HEK293 (cell line): ENCODE data around the gene SIAE.

Source experiments
- CTCF ChIA-PET: fragments of 350-600 bp; formaldehyde crosslinking; extraction: SDS; loops from one replicate; lab custom pipeline; 2021; ENCODE audit warnings: antibody characterized with exemption; lab: Yijun Ruan, JAX
- POLR2A ChIA-PET: fragments of 300-600 bp; formaldehyde crosslinking; extraction: SDS; loops from one replicate; lab custom pipeline; 2020; ENCODE audit warnings: antibody characterized with exemption, inconsistent platforms; lab: Yijun Ruan, JAX
- H3K27ac ChIP-seq: fragments of 200-500 bp; sonication (Bioruptor generic); 2 replicates; pipeline ENCODE4 v1.5.1; 2014; ENCODE audit warnings: low read depth, low read length, control low read depth, inconsistent platforms; ENCODE audit errors: extremely low read depth
- H3K36me3 ChIP-seq, 2 experiments: fragments of 200-500 bp in 1 of 2; sonication (Bioruptor generic) in 1 of 2; 1 replicate in 1 of 2; 2 replicates in 1 of 2; pipeline ENCODE4 v1.5.1; 2014 to 2017; ENCODE audit warnings: inconsistent platforms in 2 of 2, low read length in 2 of 2; ENCODE audit not compliant: control insufficient read depth in 2 of 2, insufficient read depth in 1 of 2
- H3K4me1 ChIP-seq: fragments of 200-500 bp; sonication (Bioruptor generic); 2 replicates; pipeline ENCODE4 v1.5.1; 2014; ENCODE audit warnings: mild to moderate bottlenecking, low read length, inconsistent platforms; ENCODE audit not compliant: control insufficient read depth, insufficient read depth
- H3K4me3 ChIP-seq: 2 replicates; pipeline ENCODE4 v1.5.1; 2011; ENCODE audit warnings: low read depth, mild to moderate bottlenecking, control low read depth, low read length, moderate library complexity
- H3K9me3 ChIP-seq: fragments of 200-500 bp; sonication (Bioruptor generic); 2 replicates; pipeline ENCODE4 v1.5.1; 2014; ENCODE audit warnings: low read depth, low read length, inconsistent platforms; ENCODE audit not compliant: control insufficient read depth, insufficient read depth
- KLF10 ChIP-seq: fragments of 450-650 bp; IDR thresholded peaks from 2 replicates; pipeline ENCODE4 v1.5.1; 2018; ENCODE audit warnings: missing biosample characterization, mild to moderate bottlenecking, missing genetic modification characterization
- KLF8 ChIP-seq: fragments of 450-650 bp; formaldehyde crosslinking; IDR thresholded peaks from 2 replicates; pipeline ENCODE4 v1.5.1; 2016; ENCODE audit warnings: missing biosample characterization, missing genetic modification characterization
- SP7 ChIP-seq: fragments of 450-650 bp; formaldehyde crosslinking; IDR thresholded peaks from 2 replicates; pipeline ENCODE4 v1.5.1; 2016; ENCODE audit warnings: missing biosample characterization, missing genetic modification characterization
- ZBTB21 ChIP-seq: fragments of 450-650 bp; formaldehyde crosslinking; IDR thresholded peaks from 2 replicates; pipeline ENCODE4 v1.5.1; 2017; ENCODE audit warnings: missing biosample characterization, missing genetic modification characterization
- ZFP41 ChIP-seq: fragments of 450-650 bp; formaldehyde crosslinking; IDR thresholded peaks from 2 replicates; pipeline ENCODE4 v1.5.1; 2016; ENCODE audit warnings: missing biosample characterization, missing genetic modification characterization, borderline replicate concordance
- ZNF112 ChIP-seq: fragments of 450-650 bp; formaldehyde crosslinking; IDR thresholded peaks from 2 replicates; pipeline ENCODE4 v1.5.0; 2017; ENCODE audit warnings: missing biosample characterization, missing genetic modification characterization
- ZNF16 ChIP-seq: fragments of 450-650 bp; formaldehyde crosslinking; IDR thresholded peaks from 2 replicates; pipeline ENCODE4 v1.5.1; 2016; ENCODE audit warnings: low read depth, missing biosample characterization, missing genetic modification characterization
- ZNF214 ChIP-seq: fragments of 450-650 bp; formaldehyde crosslinking; IDR thresholded peaks from 2 replicates; pipeline ENCODE4 v1.5.1; 2017; ENCODE audit warnings: missing biosample characterization, mild to moderate bottlenecking, missing genetic modification characterization, borderline replicate concordance
- ZNF221 ChIP-seq: fragments of 450-650 bp; formaldehyde crosslinking; IDR thresholded peaks from 2 replicates; pipeline ENCODE4 v1.5.1; 2017; ENCODE audit warnings: missing biosample characterization, missing genetic modification characterization, borderline replicate concordance
- ZNF223 ChIP-seq: fragments of 450-650 bp; formaldehyde crosslinking; IDR thresholded peaks from 2 replicates; pipeline ENCODE4 v1.5.1; 2016; ENCODE audit warnings: missing biosample characterization, missing genetic modification characterization
- ZNF266 ChIP-seq: fragments of 450-650 bp; formaldehyde crosslinking; IDR thresholded peaks from 2 replicates; pipeline ENCODE4 v1.5.1; 2016; ENCODE audit warnings: missing biosample characterization, missing genetic modification characterization, low read depth
- ZNF416 ChIP-seq: fragments of 450-650 bp; formaldehyde crosslinking; IDR thresholded peaks from 2 replicates; pipeline ENCODE4 v1.5.1; 2016; ENCODE audit warnings: missing biosample characterization, missing genetic modification characterization
- ZNF473 ChIP-seq: fragments of 450-650 bp; formaldehyde crosslinking; IDR thresholded peaks from 2 replicates; pipeline ENCODE4 v1.5.1; 2017; ENCODE audit warnings: missing biosample characterization, missing genetic modification characterization
- ZNF544 ChIP-seq: fragments of 450-650 bp; formaldehyde crosslinking; IDR thresholded peaks from 2 replicates; pipeline ENCODE4 v1.5.0; 2017; ENCODE audit warnings: missing biosample characterization, missing genetic modification characterization
- ZNF707 ChIP-seq: fragments of 450-650 bp; formaldehyde crosslinking; IDR thresholded peaks from 2 replicates; pipeline ENCODE4 v1.5.1; 2016; ENCODE audit warnings: missing biosample characterization, missing genetic modification characterization
- ZSCAN23 ChIP-seq: fragments of 450-650 bp; formaldehyde crosslinking; IDR thresholded peaks from 2 replicates; pipeline ENCODE4 v1.5.1; 2016; ENCODE audit warnings: missing biosample characterization, missing genetic modification characterization
- TF ChIP-seq, protein P1 (sequence below): fragments of 450-650 bp; formaldehyde crosslinking; IDR thresholded peaks from 2 replicates; pipeline ENCODE4 v1.5.1; 2016; ENCODE audit warnings: missing biosample characterization, missing genetic modification characterization, borderline replicate concordance
- TF ChIP-seq, protein P2 (sequence below): fragments of 450-650 bp; formaldehyde crosslinking; IDR thresholded peaks from 2 replicates; pipeline ENCODE4 v1.5.1; 2016; ENCODE audit warnings: missing biosample characterization, missing genetic modification characterization
- TF ChIP-seq, protein P3 (sequence below): fragments of 450-650 bp; formaldehyde crosslinking; IDR thresholded peaks from 2 replicates; pipeline ENCODE4 v1.5.1; 2016; ENCODE audit warnings: missing biosample characterization, missing genetic modification characterization
- TF ChIP-seq, protein P4 (sequence below): fragments of 450-650 bp; formaldehyde crosslinking; IDR thresholded peaks from 2 replicates; pipeline ENCODE4 v1.5.1; 2016; ENCODE audit warnings: missing biosample characterization, missing genetic modification characterization

SIAE gene

DNA sequence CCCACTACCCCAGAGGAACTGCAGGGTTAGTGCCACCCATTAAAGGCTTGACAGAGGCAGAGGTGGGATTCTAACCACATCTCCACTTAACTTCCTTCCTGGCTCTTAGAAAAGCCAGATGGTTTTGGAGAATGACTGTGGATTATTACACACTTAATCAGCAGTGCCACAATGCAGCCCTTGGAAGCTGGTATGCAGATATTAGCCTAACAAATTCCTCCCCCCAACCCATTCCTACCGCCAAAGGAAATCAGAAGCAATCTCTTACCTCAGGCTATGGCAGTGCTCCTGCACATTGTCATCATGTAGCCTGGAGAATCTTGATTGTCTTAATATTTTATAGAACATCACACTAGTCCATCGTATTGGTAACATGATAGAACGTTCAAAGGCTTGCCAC lies 43.1 kb upstream of the SIAE start:
- CTCF ChIA-PET: interaction anchor here (0.6 to 1.7 kb wide), 3 partner anchors 29 to 1008 kb away, joined by 3 to 4 read pairs (median 3); no protein-coding TSS in a partner anchor
- POLR2A ChIA-PET: no interaction called here

DNA sequence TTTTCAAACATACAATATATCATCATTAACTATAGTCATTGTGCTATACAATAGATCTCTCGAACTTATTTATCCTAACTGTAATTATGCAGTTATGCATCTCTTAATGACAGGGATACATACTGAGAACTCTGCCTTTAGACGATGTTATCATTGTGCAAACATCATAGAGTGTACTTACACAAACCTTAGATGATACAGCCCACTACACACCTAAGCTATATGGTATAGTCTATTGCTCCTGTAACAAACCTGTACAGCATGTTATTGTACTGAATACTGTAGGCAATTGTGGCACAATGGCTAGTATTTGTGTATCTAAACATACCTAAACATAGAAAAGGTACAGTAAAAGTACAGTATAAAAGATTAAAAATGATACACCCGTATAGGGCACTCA lies 38.9 kb upstream of the SIAE start:
- TF ChIP-seq SP7 (0 out of 2 replicates have a peak, but pooled peaks have one; percentile 37), ZNF544 (tag by site-specific recombination) (no peak)
- TF ChIP-seq, all 188 proteins: peak for 1

More for the DNA sequence above, 43.1 kb upstream of the SIAE start:
- Histone ChIP-seq H3K9me3 (no peaks in the 10 kb centered on the region), H3K4me3 (no peak overlapping the region), H3K4me1 (no peaks in the 10 kb centered on the region), H3K36me3 (no peaks in the 10 kb centered on the region), H3K27ac (no peak overlapping the region)
- no peak for TF ChIP-seq ZNF214 (tag by site-specific recombination)
- no peak for TF ChIP-seq ZNF16 (tag by site-specific recombination)
- TF ChIP-seq, protein P1, sequence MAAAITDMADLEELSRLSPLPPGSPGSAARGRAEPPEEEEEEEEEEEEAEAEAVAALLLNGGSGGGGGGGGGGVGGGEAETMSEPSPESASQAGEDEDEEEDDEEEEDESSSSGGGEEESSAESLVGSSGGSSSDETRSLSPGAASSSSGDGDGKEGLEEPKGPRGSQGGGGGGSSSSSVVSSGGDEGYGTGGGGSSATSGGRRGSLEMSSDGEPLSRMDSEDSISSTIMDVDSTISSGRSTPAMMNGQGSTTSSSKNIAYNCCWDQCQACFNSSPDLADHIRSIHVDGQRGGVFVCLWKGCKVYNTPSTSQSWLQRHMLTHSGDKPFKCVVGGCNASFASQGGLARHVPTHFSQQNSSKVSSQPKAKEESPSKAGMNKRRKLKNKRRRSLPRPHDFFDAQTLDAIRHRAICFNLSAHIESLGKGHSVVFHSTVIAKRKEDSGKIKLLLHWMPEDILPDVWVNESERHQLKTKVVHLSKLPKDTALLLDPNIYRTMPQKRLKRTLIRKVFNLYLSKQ: no peak
- TF ChIP-seq KLF10 (tag by site-specific recombination): no peak
- no peak for TF ChIP-seq ZNF473 (tag by site-specific recombination)
- no peak for TF ChIP-seq ZNF266
- TF ChIP-seq KLF8 (tag by site-specific recombination): no peak
- TF ChIP-seq ZSCAN23 (tag by site-specific recombination): no peak
- TF ChIP-seq, protein P2, sequence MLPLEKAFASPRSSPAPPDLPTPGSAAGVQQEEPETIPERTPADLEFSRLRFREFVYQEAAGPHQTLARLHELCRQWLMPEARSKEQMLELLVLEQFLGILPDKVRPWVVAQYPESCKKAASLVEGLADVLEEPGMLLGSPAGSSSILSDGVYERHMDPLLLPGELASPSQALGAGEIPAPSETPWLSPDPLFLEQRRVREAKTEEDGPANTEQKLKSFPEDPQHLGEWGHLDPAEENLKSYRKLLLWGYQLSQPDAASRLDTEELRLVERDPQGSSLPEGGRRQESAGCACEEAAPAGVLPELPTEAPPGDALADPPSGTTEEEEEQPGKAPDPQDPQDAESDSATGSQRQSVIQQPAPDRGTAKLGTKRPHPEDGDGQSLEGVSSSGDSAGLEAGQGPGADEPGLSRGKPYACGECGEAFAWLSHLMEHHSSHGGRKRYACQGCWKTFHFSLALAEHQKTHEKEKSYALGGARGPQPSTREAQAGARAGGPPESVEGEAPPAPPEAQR: no peak
- no peak for TF ChIP-seq ZFP41 (tag by site-specific recombination)
- no peak for TF ChIP-seq ZNF112 (tag by site-specific recombination)
- TF ChIP-seq, protein P3, sequence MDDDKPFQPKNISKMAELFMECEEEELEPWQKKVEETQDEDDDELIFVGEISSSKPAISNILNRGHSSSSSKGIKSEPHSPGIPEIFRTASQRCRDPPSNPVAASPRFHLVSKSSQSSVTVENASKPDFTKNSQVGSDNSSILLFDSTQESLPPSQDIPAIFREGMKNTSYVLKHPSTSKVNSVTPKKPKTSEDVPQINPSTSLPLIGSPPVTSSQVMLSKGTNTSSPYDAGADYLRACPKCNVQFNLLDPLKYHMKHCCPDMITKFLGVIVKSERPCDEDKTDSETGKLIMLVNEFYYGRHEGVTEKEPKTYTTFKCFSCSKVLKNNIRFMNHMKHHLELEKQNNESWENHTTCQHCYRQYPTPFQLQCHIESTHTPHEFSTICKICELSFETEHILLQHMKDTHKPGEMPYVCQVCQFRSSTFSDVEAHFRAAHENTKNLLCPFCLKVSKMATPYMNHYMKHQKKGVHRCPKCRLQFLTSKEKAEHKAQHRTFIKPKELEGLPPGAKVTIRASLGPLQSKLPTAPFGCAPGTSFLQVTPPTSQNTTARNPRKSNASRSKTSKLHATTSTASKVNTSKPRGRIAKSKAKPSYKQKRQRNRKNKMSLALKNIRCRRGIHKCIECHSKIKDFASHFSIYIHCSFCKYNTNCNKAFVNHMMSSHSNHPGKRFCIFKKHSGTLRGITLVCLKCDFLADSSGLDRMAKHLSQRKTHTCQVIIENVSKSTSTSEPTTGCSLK (tag by site-specific recombination): no peak
- no peak for TF ChIP-seq ZBTB21
- no peak for TF ChIP-seq ZNF223 (tag by site-specific recombination)
- TF ChIP-seq, protein P4, sequence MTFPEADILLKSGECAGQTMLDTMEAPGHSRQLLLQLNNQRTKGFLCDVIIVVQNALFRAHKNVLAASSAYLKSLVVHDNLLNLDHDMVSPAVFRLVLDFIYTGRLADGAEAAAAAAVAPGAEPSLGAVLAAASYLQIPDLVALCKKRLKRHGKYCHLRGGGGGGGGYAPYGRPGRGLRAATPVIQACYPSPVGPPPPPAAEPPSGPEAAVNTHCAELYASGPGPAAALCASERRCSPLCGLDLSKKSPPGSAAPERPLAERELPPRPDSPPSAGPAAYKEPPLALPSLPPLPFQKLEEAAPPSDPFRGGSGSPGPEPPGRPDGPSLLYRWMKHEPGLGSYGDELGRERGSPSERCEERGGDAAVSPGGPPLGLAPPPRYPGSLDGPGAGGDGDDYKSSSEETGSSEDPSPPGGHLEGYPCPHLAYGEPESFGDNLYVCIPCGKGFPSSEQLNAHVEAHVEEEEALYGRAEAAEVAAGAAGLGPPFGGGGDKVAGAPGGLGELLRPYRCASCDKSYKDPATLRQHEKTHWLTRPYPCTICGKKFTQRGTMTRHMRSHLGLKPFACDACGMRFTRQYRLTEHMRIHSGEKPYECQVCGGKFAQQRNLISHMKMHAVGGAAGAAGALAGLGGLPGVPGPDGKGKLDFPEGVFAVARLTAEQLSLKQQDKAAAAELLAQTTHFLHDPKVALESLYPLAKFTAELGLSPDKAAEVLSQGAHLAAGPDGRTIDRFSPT (tag by site-specific recombination): no peak
- TF ChIP-seq ZNF221 (tag by site-specific recombination): no peak
- no peak for TF ChIP-seq ZNF707 (tag by site-specific recombination)
- no peak for TF ChIP-seq ZNF416

More for the DNA sequence above, 38.9 kb upstream of the SIAE start:
- POLR2A ChIA-PET: no interaction called here
- no peaks in the 10 kb centered on the region for H3K4me1 ChIP-seq
- CTCF ChIA-PET: no interaction called here
- H3K9me3 ChIP-seq: no peaks in the 10 kb centered on the region
- no peak overlapping the region for H3K27ac ChIP-seq
- H3K4me3 ChIP-seq: no peak overlapping the region
- no peaks in the 10 kb centered on the region for H3K36me3 ChIP-seq
